H1 (cell line): ENCODE measurements around the gene EBPL. TPM values are rescaled to one million over a fixed set of nuclear protein-coding genes. Genes with fewer than 3 reads are reported as not detected.

Experiments used
- ASH2L ChIP-seq: fragments of 200-600, 300-600 bp; sonication (generic); IDR thresholded peaks from one replicate; pipeline ENCODE4 v1.7.1; 2017; ENCODE audit warnings: low read length
- CEBPB ChIP-seq: IDR thresholded peaks from 2 replicates; pipeline ENCODE4 v1.6.1; 2012; ENCODE audit warnings: low read depth, low read length
- CHD2 ChIP-seq: IDR thresholded peaks from 2 replicates; pipeline ENCODE4 v1.6.1; 2012; ENCODE audit warnings: low read length, improper control_type of control experiment
- CHD7 ChIP-seq: fragments of 300-600 bp; sonication (generic); IDR thresholded peaks from 2 replicates; pipeline ENCODE4 v1.7.1; 2012; ENCODE audit warnings: low read length, moderate library complexity, mild to moderate bottlenecking, inconsistent platforms; ENCODE audit not compliant: insufficient replicate concordance
- CTBP2 ChIP-seq: IDR thresholded peaks from 2 replicates; pipeline ENCODE4 v1.7.0; 2011; ENCODE audit warnings: borderline replicate concordance, mild to moderate bottlenecking, moderate library complexity, mixed read lengths, low read length; ENCODE audit not compliant: insufficient read depth, insufficient read length
- FOSL1 ChIP-seq: IDR thresholded peaks from 2 replicates; pipeline ENCODE4 v1.6.1; 2011; ENCODE audit warnings: mild to moderate bottlenecking, low read depth, low read length, moderate library complexity; ENCODE audit not compliant: insufficient read depth
- JUND ChIP-seq: IDR thresholded peaks from 2 replicates; pipeline ENCODE4 v1.6.1; 2011; ENCODE audit warnings: mild to moderate bottlenecking, improper control_type of control experiment, low read length
- MAFK ChIP-seq: IDR thresholded peaks from 2 replicates; pipeline ENCODE4 v1.6.1; 2012; ENCODE audit warnings: low read depth, mild to moderate bottlenecking, improper control_type of control experiment, low read length
- RAD21 ChIP-seq, 2 experiments: IDR thresholded peaks in 1 of 2; conservative IDR thresholded peaks in 1 of 2; 2 replicates each; pipeline ENCODE4 v1.6.1; 2011; ENCODE audit warnings: low read depth in 2 of 2, low read length in 2 of 2, improper control_type of control experiment in 1 of 2, inconsistent platforms in 1 of 2, mild to moderate bottlenecking in 1 of 2, moderate library complexity in 1 of 2
- SP2 ChIP-seq: IDR thresholded peaks from 2 replicates; pipeline ENCODE4 v1.6.1; 2012; ENCODE audit warnings: mild to moderate bottlenecking, low read length, inconsistent platforms
- SP4 ChIP-seq: IDR thresholded peaks from 2 replicates; pipeline ENCODE4 v1.6.1; 2012; ENCODE audit warnings: low read length, inconsistent platforms
- SUZ12 ChIP-seq: fragments of 200-600 bp; sonication (generic); IDR thresholded peaks from 2 replicates; pipeline ENCODE4 v1.6.1; 2012; ENCODE audit warnings: mild to moderate bottlenecking, inconsistent platforms, low read length, moderate library complexity, mixed read lengths
- TAF1 ChIP-seq: IDR thresholded peaks from 2 replicates; pipeline ENCODE4 v1.6.1; 2011; ENCODE audit warnings: mild to moderate bottlenecking, low read depth, low read length
- polyA plus RNA-seq, 7 experiments: library from polyadenylated mRNA; depleted of rRNA in 3 of 7; stranded (reverse) in 5 of 7; unstranded in 2 of 7; fragments of >200 nt in 5 of 7; fragments of 200-250 nt in 2 of 7; gene quantifications; 1 replicate in 5 of 7; 2 replicates in 1 of 7; 4 replicates in 1 of 7; pipeline versions ENCODE4 v1.2.1 to v1.2.3, GENCODE V29; 2011 to 2013; ENCODE audit warnings: missing spikeins in 2 of 7, mixed read lengths in 2 of 7
- total RNA-seq: library from RNA; stranded (reverse); fragmentation: NEBNext Ultra II Directional; extraction: Animal tissue kit (Norgen Biotek cat#: 25700); gene quantifications from 2 replicates; pipeline ENCODE4 v1.2.1, GENCODE V29; 2021

The EBPL gene
- total and polyA plus RNA-seq, 2 of the 8 experiments (the other 6 are each of a cell fraction or from before 2014, with no cell fraction given), result 130 to 204 TPM

- TF ChIP-seq CHD7 (no peak), JUND (no peak), SP2 (no peak), MAFK (no peak), ASH2L (no peak), SP4 (no peak), SUZ12 (no peak), TAF1 (no peak), CHD2 (no peak), CTBP2 (no peak), FOSL1 (no peak), CEBPB (no peak), RAD21 (IDR thresholded peaks at IDR 0.05 in 1 of 2, conservative IDR thresholded peaks at IDR 0.05 in 1 of 2; ENCODE audit: low read depth in 2 of 2, low read length in 2 of 2) (no peak)
These were observed 23.5 kb downstream of the EBPL start (continued) for GRCh38 chr13:49667773-49668172.
